ENCODE measurements around the gene ADAMTS2.

Gene ADAMTS2

GRCh38 chr5:179163236-179164155, 181.8 kb downstream of the ADAMTS2 start:
- peaks cover 17% of the 10 kb centered on the region for H3K9me3 ChIP-seq (ENCODE audit: insufficient read depth, low read depth, low read length)
- H4K12ac ChIP-seq (ENCODE audit: low read depth, low read length): no peak overlapping the region
- no peak overlapping the region for H3K18ac ChIP-seq (ENCODE audit: low read length)
- no peak overlapping the region for H4K8ac ChIP-seq (ENCODE audit: low read depth, low read length)
- peaks cover 0 to under 1% of the 10 kb centered on the region in 2 experiments for H3K4me1 ChIP-seq (ENCODE audit: control insufficient read depth in 1 of 2, insufficient read depth in 2 of 2, low read length in 2 of 2)
- no peak overlapping the region for H3K27ac ChIP-seq (ENCODE audit: low read depth, low read length)
- no peak overlapping the region for H4K91ac ChIP-seq (ENCODE audit: low read depth, low read length)
- no peak overlapping the region for H2BK12ac ChIP-seq (ENCODE audit: low read length)
- no peak for DNase-seq
- H2AFZ ChIP-seq (ENCODE audit: insufficient read depth, low read length, poor library complexity): no peak overlapping the region
- H2AK5ac ChIP-seq (ENCODE audit: low read length): no peak overlapping the region
- H3K14ac ChIP-seq (ENCODE audit: low read length): no peak overlapping the region
- H2BK120ac ChIP-seq (ENCODE audit: insufficient read depth, low read length, poor library complexity): no peak overlapping the region
- H3K36me3 ChIP-seq (ENCODE audit: control insufficient read depth in 1 of 2, insufficient read depth in 2 of 2, low read length in 2 of 2): peaks cover 10 to 12% of the 10 kb centered on the region in 2 experiments
- H3K23ac ChIP-seq (ENCODE audit: low read length): no peak overlapping the region
- no peak overlapping the region for H3K9ac ChIP-seq (ENCODE audit: low read length)
- H3K4me3 ChIP-seq (ENCODE audit: low read depth, low read length): no peak overlapping the region
- no CpG with 5 or more reads among the region's 15 CpGs for WGBS (ENCODE audit: extremely low coverage, insufficient coverage, insufficient read length)
- no peak overlapping the region for H2BK5ac ChIP-seq (ENCODE audit: low read depth, low read length, poor library complexity)
- no peaks in the 10 kb centered on the region for H3K79me2 ChIP-seq (ENCODE audit: control insufficient read depth, insufficient read depth, low read length, poor library complexity)
- no peak overlapping the region for H3K4me2 ChIP-seq (ENCODE audit: low read length)
- no peaks in the 10 kb centered on the region for H3K27me3 ChIP-seq (ENCODE audit: insufficient read depth, low read length)
- no peaks in the 10 kb centered on the region for H3K79me1 ChIP-seq (ENCODE audit: low read length)
- no peak overlapping the region for H3K4ac ChIP-seq (ENCODE audit: low read depth, low read length)

- H3K4me1 ChIP-seq (ENCODE audit: control insufficient read depth in 1 of 2, insufficient read depth in 2 of 2, low read length in 2 of 2): no peaks in the 10 kb centered on the region
- no peak overlapping the region for H3K18ac ChIP-seq (ENCODE audit: low read length)
- H3K23ac ChIP-seq (ENCODE audit: low read length): no peak overlapping the region
- no peak overlapping the region for H4K8ac ChIP-seq (ENCODE audit: low read depth, low read length)
- no peaks in the 10 kb centered on the region for H3K79me2 ChIP-seq (ENCODE audit: control insufficient read depth, insufficient read depth, low read length, poor library complexity)
- no peak overlapping the region for H3K4ac ChIP-seq (ENCODE audit: low read depth, low read length)
- no peak overlapping the region for H2AFZ ChIP-seq (ENCODE audit: insufficient read depth, low read length, poor library complexity)
- no peak overlapping the region for H4K91ac ChIP-seq (ENCODE audit: low read depth, low read length)
- H2BK12ac ChIP-seq (ENCODE audit: low read length): no peak overlapping the region
- H4K12ac ChIP-seq (ENCODE audit: low read depth, low read length): no peak overlapping the region
- no peak overlapping the region for H3K27ac ChIP-seq (ENCODE audit: low read depth, low read length)
- H3K14ac ChIP-seq (ENCODE audit: low read length): no peak overlapping the region
- no peaks in the 10 kb centered on the region for H3K79me1 ChIP-seq (ENCODE audit: low read length)
- no peak overlapping the region for H2BK5ac ChIP-seq (ENCODE audit: low read depth, low read length, poor library complexity)
- WGBS (ENCODE audit: extremely low coverage, insufficient coverage, insufficient read length): no CpG with 5 or more reads among the region's 24 CpGs
- DNase-seq: no peak
- peaks cover 12 to 14% of the 10 kb centered on the region in 2 experiments for H3K36me3 ChIP-seq (ENCODE audit: control insufficient read depth in 1 of 2, insufficient read depth in 2 of 2, low read length in 2 of 2)
- no peak overlapping the region for H3K4me2 ChIP-seq (ENCODE audit: low read length)
- H2BK120ac ChIP-seq (ENCODE audit: insufficient read depth, low read length, poor library complexity): no peak overlapping the region
- H2AK5ac ChIP-seq (ENCODE audit: low read length): no peak overlapping the region
- no peak overlapping the region for H3K4me3 ChIP-seq (ENCODE audit: low read depth, low read length)
- no peaks in the 10 kb centered on the region for H3K27me3 ChIP-seq (ENCODE audit: insufficient read depth, low read length)
- H3K9ac ChIP-seq (ENCODE audit: low read length): no peak overlapping the region
- peaks cover 15% of the 10 kb centered on the region for H3K9me3 ChIP-seq (ENCODE audit: insufficient read depth, low read depth, low read length)
These were observed 182.7 kb downstream of the ADAMTS2 start for GRCh38 chr5:179162351-179163235.

- no peak overlapping the region for H3K23ac ChIP-seq (ENCODE audit: low read length)
- H4K8ac ChIP-seq (ENCODE audit: low read depth, low read length): no peak overlapping the region
- peaks cover 15% of the 10 kb centered on the region for H3K9me3 ChIP-seq (ENCODE audit: insufficient read depth, low read depth, low read length)
- no peak overlapping the region for H3K14ac ChIP-seq (ENCODE audit: low read length)
- no peak overlapping the region for H4K91ac ChIP-seq (ENCODE audit: low read depth, low read length)
- no peak overlapping the region for H3K18ac ChIP-seq (ENCODE audit: low read length)
- no peak overlapping the region for H3K9ac ChIP-seq (ENCODE audit: low read length)
- no peak overlapping the region for H3K4ac ChIP-seq (ENCODE audit: low read depth, low read length)
- H2BK5ac ChIP-seq (ENCODE audit: low read depth, low read length, poor library complexity): no peak overlapping the region
- no CpG with 5 or more reads among the region's 8 CpGs for WGBS (ENCODE audit: extremely low coverage, insufficient coverage, insufficient read length)
- no peak overlapping the region for H3K27ac ChIP-seq (ENCODE audit: low read depth, low read length)
- no peaks in the 10 kb centered on the region for H3K79me2 ChIP-seq (ENCODE audit: control insufficient read depth, insufficient read depth, low read length, poor library complexity)
- DNase-seq: no peak
- no peak overlapping the region for H2AFZ ChIP-seq (ENCODE audit: insufficient read depth, low read length, poor library complexity)
- no peak overlapping the region for H2BK120ac ChIP-seq (ENCODE audit: insufficient read depth, low read length, poor library complexity)
- no peaks in the 10 kb centered on the region for H3K4me1 ChIP-seq (ENCODE audit: control insufficient read depth in 1 of 2, insufficient read depth in 2 of 2, low read length in 2 of 2)
- H2BK12ac ChIP-seq (ENCODE audit: low read length): no peak overlapping the region
- peaks cover 12 to 14% of the 10 kb centered on the region in 2 experiments for H3K36me3 ChIP-seq (ENCODE audit: control insufficient read depth in 1 of 2, insufficient read depth in 2 of 2, low read length in 2 of 2)
- no peak overlapping the region for H2AK5ac ChIP-seq (ENCODE audit: low read length)
- H3K27me3 ChIP-seq (ENCODE audit: insufficient read depth, low read length): no peaks in the 10 kb centered on the region
- H3K4me3 ChIP-seq (ENCODE audit: low read depth, low read length): no peak overlapping the region
- H4K12ac ChIP-seq (ENCODE audit: low read depth, low read length): no peak overlapping the region
- H3K4me2 ChIP-seq (ENCODE audit: low read length): no peak overlapping the region
- no peaks in the 10 kb centered on the region for H3K79me1 ChIP-seq (ENCODE audit: low read length)
These were observed 183.4 kb downstream of the ADAMTS2 start for GRCh38 chr5:179161901-179162300.

GRCh38 chr5:179160584-179160983, 184.7 kb downstream of the ADAMTS2 start:
- peaks cover 15% of the 10 kb centered on the region for H3K9me3 ChIP-seq (ENCODE audit: insufficient read depth, low read depth, low read length)
- no peaks in the 10 kb centered on the region for H3K27me3 ChIP-seq (ENCODE audit: insufficient read depth, low read length)
- no peak overlapping the region for H4K8ac ChIP-seq (ENCODE audit: low read depth, low read length)
- no peak overlapping the region for H3K9ac ChIP-seq (ENCODE audit: low read length)
- no peak overlapping the region for H2BK5ac ChIP-seq (ENCODE audit: low read depth, low read length, poor library complexity)
- H3K4me3 ChIP-seq (ENCODE audit: low read depth, low read length): no peak overlapping the region
- no peak overlapping the region for H2AFZ ChIP-seq (ENCODE audit: insufficient read depth, low read length, poor library complexity)
- H3K27ac ChIP-seq (ENCODE audit: low read depth, low read length): no peak overlapping the region
- no peak overlapping the region for H3K4ac ChIP-seq (ENCODE audit: low read depth, low read length)
- H3K23ac ChIP-seq (ENCODE audit: low read length): no peak overlapping the region
- no peaks in the 10 kb centered on the region for H3K4me1 ChIP-seq (ENCODE audit: control insufficient read depth in 1 of 2, insufficient read depth in 2 of 2, low read length in 2 of 2)
- H3K18ac ChIP-seq (ENCODE audit: low read length): no peak overlapping the region
- no peaks in the 10 kb centered on the region for H3K79me2 ChIP-seq (ENCODE audit: control insufficient read depth, insufficient read depth, low read length, poor library complexity)
- no peak overlapping the region for H3K14ac ChIP-seq (ENCODE audit: low read length)
- H3K36me3 ChIP-seq (ENCODE audit: control insufficient read depth in 1 of 2, insufficient read depth in 2 of 2, low read length in 2 of 2): peaks cover 15 to 16% of the 10 kb centered on the region in 2 experiments
- H2AK5ac ChIP-seq (ENCODE audit: low read length): no peak overlapping the region
- DNase-seq: no peak
- no peak overlapping the region for H4K12ac ChIP-seq (ENCODE audit: low read depth, low read length)
- no peaks in the 10 kb centered on the region for H3K79me1 ChIP-seq (ENCODE audit: low read length)
- H3K4me2 ChIP-seq (ENCODE audit: low read length): no peak overlapping the region
- no peak overlapping the region for H4K91ac ChIP-seq (ENCODE audit: low read depth, low read length)
- WGBS (ENCODE audit: extremely low coverage, insufficient coverage, insufficient read length): no CpG with 5 or more reads among the region's 3 CpGs
- H2BK12ac ChIP-seq (ENCODE audit: low read length): no peak overlapping the region
- no peak overlapping the region for H2BK120ac ChIP-seq (ENCODE audit: insufficient read depth, low read length, poor library complexity)
